CD4-positive, alpha-beta T cell treated with Interleukin-21 for 1 hour (primary cell): ENCODE results near the gene URGCP.
"Not testable (repeated sequence)": the region's sequence is repeated elsewhere in the genome, so short reads cannot be mapped to it uniquely, and the experiment has no call there.

Experiments used
- DNase-seq: peaks from one replicate; pipeline ENCODE4 v3.0.0-alpha.2; 2020

URGCP gene

DNA sequence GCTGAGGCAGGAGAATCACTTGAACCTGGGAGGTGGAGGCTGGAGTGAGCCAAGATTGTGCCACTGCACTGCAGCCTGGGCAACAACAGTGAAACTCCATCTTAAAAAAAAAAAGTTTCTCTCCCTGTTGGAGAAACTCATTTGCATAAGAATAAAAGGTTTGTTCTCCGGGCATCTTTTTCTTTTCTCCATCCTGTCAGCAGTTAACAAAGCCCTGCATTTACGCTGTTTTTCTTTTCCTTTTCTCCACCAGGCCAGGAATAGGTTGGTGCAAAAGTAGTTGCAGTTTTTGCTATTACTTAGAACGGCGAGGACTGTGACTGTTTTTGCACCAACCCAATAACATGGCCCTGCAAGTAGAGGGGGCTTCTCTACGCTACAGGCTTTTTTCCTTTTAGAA, 9.5 kb upstream of the URGCP start:
- no peak for DNase-seq

DNA sequence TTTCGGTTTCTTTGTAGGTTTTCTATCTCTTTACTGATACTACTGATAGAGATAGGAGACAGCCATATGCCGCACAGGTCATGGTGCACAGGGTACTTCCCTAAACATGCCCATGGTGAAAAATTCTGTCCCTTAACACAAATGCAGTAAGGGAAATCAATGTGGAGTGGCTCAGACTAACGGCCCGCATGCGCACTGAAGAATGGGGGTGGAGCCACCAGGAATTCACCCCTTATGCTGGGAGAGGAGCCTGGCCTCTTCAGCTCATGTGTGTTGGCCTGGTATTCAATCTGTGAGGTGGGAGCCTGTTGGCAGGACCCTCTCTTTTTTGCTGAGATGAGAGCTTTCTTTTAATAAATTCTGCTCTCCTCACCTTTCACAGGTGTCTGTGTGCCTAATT, 8.4 kb upstream of the URGCP start:
- DNase-seq = no peak

DNA sequence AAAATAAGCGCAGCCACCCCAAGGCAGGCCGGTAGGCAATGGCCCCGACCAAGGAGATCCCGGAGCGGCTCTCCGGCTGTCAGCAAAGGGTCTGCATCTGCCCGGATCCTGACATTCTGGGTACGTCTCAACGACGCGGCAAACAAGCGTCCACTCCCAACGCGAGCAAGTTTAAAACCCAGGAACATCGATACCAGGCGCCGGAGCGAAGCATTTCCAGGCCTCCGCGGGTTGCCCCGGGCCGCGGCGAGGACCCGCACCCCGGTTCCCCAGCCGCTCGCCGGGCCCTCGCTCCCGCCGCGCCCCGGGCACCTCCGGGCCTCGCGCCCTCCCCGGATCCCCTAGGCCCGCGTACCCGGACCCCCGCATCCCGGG, 453 bp downstream of the URGCP start:
- peak; percentile 4 for DNase-seq

DNA sequence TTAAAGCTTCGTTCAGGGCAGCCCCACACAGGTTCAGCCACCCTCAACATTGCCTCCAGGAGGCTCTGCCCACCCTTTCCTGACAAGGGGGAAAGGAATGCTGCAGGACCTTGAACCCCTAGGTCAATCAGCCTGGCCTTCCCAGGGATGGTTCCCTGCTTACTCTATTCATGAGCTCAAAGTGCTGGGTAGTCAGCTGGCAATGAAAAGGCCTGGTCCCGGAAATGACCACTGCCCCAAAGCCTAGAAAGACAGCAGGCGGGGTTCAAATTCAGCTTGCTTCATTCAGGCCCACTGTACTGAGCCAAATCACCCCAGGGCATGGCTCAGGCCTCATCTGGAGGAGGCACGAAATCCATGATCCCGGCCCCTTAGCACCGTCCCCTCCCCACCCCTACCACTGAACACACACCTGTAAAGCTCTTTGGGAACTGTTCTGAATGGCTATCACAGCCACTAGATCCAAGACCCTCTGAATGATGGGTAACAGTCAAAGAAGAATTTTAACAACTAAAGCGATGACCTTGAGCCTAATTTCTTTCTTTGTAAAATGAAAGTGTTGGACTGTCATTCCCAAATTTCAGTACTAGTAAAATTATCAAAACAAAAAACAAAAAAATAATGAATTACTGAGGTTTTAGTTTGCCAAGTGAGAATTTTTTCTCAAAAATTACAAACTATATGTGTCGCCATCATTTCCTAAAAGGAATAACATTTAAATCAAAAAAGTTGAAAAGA, 1.0 kb downstream of the URGCP start:
- no peak for DNase-seq

DNA sequence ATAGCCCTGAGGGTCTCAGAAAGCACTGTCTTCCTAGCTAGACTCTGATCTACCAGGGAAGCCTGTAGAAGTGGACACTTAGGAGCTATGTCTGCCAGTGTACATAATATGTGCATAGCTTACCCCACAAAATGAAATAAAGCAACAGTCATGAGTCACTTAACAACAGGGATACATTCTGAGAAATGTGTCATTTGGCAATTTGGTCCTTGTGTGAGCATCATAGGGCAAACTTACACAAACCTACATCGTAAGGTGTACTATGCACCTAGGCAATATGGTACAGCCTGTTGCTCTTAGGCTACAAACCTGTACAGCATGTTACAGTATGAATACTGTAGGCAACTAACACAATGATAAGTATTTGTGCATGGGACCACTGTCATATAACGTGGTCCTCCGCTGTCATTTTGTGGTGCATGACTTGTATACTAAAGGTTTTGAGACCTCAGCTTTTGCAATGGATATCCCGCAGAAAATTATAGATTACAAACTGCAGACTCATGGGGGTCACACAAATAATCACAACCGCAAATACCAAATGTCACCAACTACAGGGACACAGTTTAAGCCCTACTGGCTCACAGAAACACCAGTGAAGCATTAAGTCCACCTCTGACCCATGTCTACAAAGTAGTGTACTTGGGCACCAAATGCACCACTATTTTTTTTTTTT, 1.7 kb downstream of the URGCP start:
- DNase-seq = no peak

DNA sequence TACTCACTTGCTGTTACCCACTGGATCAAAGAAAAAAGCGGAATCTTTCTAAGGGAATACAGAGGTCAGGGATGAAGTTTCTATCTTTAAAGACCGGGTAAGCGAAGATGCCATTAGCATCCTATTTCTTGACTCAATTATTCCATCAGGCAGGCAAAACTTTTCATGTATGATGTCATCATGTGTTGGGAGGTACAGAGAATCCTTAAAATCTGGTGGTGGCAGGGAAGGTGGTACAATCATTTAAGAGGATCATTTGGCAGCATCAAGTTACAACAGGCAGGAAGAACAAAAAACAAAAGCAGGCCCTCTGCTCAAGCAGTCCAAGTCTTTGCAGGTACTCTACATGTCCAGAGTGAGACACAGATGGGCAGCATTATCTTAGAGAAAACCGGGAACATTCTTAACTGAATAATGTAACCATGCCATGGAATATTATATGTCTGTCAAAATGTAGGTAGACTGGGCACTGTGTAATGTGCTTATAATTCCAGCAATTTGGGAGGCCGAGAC, 3.8 kb downstream of the URGCP start:
- DNase-seq = no peak

DNA sequence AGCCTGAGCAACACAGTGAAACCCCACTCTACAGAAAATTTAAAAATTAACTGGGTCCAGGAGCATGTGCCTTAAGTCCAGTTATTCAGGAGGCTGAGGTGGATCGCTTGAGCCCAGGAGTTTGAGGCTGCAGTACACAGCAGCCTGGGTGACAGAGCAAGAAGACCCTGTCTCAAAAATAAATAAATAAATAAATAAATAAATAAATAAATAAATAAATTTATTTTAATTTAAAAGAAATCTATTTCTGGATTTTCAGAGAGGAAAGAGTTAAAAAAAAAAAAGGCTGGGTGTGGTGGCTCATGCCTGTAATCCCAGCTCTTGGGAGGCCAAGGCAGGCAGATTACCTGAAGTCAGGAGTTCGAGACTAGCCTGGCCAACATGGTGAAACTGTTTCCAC, 7.8 kb downstream of the URGCP start:
- DNase-seq = not testable (repeated sequence)

DNA sequence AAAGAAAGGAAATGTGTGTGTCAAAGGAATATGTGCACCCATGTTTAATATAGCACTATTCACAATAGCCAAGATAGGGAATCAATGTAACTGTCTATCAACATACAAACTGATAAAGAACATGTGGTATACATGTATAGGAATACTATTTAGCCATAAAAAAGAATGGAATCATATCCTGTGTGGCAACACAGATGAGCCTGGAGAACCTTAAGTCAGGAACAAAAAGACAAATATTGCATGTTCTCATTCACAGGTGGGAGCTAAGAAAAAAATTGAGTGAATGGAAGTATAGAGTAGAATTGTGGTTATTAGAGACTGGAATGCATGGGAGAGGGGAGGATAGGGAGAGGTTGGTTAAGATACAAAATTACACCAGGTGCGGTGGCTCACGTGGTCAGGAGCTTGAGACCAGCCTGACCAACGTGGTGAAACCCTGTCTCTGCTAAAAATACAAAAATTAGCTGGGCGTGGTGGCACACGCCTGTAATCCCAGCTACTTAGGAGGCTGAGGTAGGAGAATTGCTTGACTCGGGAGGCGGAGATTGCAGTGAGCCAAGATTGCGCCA, 10.5 kb downstream of the URGCP start:
- no peak for DNase-seq

DNA sequence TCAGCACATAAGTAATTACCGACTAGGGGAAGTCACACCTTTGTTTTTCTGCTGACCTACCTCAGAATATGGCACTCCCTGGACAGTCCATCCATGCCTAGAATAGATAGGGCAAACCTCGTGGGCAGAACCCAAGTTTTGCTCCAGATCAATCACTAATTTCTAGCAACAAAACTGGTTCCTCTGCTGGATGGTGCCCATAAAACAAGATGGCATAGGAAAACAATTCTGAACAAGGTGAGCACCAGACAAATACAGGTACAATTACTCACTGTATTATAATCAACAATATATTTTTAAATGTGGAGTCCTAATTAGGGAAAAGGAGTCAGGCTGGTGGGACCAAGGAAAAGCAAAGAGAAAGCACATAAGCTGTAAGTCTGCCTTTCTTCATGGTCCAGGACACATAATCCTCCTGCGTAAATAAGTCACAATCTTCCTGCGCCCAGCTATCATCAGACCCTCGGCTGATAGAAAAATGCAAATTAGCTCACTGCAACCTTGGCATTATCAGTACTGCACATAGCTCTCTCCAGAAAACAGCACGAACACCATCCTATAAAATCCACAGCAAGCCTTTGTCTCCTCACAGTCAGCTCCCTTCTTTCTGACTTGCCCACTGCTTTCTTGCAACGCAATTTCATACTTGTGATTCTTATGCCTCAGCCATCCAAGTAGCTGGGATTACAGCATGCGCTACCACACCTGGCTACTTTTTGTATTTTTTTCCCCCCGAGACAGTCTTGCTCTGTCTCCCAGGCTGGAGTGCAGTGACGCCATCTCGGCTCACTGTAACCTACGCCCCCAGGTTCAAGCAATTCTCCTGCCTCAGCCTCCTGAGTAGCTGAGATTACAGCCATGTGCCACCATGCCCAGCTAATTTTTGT, 15.1 kb downstream of the URGCP start:
- no peak for DNase-seq

DNA sequence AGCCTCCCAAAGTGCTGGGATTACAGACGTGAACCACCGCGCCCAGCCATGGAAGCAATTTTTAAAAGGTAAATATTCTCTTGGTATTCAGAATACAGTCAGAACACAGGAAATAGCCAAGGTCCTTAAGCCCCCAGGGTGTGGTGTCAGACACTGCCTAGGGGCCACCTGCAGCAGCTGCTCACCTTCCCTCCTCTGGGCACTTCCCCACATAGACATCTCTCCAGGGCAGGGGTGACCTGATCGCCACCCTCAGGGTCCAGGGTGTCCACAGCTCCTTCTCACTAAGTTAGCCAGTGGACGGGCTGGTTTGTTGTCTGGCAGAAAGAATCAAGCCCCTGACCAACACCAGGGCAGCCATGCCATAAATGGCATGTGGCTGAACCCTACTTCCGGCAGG, 15.9 kb downstream of the URGCP start:
- DNase-seq = no peak

DNA sequence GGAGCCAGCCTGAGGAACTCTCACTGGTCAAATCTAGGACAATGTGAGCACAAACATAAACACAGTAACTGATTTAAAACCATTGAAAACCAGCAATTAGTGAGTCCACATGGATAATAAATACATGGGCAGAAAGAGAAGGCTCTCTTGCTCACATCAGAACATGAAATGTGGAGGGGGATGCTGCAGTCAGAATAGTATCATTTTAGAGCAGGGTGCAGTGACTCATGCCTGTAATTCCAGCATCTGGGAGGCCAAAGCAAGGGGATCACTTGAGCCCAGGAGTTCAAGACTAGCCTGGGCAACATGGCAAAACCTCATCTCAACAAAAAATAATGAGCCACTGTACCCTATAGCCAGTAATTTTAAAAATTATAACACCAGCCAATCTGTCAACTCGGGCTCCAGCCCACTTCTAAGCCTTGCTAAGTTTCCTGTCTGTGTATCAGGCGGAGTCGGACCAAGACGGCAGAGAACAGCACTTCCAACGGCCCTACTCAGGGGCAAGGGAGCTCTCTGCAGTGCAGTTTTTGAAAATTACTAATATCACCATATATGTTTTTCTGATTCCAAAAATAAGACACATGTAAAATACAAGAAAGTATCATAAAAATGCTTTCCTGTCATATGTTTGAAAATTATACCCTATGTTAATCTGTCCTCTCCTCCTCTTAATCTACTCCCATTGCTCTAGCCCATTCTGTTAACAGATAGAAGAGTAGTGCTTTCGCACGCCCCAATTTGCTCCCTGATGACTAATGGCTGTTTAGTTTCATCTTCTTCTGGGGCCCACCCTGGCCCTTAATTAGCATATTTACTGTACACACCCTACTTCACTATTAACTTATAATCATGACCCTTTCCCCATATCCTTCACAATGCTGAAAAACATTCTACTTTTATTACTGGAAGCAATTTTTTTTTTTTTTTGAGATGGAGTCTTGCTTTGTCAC, 17.1 kb downstream of the URGCP start:
- DNase-seq = no peak

DNA sequence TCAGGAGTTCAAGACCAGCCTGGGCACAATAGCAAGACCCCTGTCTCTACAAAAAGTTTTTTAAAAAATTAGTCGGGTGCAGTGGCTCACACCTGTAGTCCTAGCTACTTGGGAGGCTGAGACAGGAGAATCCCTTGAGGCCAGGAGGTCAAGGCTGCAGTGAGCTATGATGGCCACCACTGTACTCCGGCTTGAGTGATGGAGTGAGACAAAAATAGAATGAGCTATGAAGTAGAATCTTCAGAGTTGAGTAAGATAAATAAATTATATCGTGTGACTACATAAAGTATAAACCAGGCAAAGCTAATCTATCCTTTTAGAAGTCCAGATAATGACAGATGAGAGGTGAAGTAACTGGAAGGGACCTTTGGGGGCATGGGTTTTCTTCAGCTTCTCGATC, 21.8 kb downstream of the URGCP start:
- DNase-seq = no peak

DNA sequence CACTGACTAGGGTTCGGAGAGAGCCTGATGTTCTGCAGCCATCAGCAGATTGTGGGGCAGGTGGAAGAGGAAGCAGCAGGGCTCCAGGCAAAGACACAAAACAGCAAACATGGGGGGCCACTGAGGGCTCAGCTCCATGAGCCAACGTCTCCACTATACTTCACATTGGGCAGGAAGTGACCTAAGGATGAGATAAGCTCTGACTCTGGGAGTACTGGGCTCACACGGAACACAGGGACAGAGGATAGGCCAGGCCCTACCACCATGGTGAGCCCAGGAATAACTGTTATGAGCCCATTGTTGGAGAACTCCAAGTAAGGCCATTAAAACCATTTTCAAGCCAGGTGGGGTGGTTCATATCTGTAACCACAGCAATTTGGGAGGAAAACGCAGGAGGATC, 22.2 kb downstream of the URGCP start:
- no peak for DNase-seq

DNA sequence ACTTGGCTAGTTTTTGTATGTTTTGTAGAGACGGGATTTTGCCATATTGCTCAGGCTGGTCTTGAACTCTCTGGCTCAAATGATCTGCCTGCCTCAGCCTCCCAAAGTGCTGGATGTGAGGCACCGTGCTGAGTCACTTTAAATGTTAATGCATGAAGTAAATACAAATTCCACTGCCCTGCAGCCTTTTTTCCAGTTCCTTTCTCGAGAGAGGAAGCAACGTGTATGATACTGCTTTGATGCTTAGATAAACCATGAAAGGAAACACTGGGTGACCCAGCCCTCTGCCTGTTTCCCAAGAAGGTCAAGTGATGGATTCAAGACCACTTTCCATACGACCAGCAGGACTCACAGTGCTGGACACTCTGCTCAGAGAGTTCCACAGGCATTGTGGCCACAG, 25.8 kb downstream of the URGCP start:
- DNase-seq = no peak

DNA sequence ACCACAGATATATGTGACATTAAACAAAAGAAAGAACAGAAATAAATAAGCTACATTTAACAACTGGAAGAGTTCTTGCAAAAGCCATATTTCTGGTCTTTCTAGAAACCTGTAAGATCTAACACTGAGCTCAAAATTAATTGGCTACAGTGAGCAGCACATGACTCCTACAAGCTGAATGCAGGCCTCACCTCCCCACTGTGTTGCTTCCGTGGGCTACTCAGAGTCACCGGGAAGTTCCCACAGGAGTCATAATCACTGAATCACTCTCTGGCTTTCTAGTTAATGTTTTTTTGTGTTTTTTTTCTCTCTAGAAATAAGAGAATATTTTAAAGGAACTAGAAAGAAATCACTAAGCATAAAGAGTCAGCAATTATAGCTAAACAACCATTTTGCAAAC, 26.9 kb downstream of the URGCP start:
- DNase-seq = no peak

DNA sequence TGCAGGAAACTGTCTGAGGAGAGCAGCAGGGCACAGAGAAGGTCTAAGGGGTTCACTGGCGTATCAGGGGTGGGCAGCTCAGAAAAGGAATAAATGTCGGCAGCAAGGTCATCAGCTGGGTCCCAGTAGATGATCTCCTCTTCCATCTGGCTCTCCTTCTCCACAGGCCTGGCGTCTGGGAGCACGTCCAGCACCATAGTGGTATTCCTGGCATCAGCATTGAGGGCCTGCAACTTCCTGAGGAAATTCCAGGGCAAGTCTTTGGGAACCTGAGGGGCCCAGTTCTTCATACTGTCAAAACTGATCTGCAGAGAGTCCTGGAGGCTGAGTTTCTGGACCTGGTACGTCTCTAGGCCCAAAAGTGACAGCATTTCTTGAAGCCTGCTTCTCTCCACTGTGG, 27.5 kb downstream of the URGCP start:
- no peak for DNase-seq

DNA sequence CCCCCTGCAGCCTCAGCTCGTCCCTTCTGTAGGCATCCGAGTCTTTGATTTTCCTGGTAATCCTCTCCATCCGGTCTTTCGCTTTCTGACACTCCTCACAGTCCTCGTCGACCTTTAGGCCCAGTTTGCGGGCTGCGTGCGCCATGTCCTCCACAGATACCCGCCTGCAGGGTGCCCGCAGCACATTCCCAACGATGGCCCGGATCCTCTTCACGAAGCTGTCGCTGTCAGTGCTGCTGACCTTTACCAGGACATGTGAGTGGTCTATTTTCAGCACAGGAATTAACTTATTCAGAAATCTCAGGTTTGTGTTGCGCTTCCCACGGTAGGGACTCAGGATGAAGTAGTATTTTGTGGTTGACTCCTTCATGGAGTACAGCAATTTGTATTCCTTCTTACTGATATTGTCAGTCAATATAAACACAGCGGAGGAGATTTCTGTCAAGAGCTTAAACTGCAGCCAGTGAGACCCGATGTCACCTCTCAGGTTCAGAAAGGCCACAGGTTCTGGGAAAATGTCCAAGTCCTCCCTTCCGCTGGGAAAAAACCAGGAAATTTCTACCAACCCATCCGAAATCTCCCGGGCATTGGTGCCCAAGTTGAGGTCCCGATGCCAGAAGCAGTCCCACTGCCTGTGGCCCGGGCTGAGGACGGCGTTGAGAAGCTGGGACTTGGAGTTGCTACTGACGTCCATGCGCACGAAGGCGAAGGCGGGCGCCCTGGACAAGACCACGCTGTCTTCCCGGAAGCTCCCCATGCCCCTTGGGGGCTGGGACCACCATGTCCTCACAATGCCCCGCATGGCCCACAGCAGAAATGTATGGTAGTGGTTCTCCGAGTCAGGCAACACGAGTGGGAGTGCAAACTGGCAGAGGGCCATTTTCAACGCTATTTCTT, 28.2 kb downstream of the URGCP start:
- DNase-seq = no peak

DNA sequence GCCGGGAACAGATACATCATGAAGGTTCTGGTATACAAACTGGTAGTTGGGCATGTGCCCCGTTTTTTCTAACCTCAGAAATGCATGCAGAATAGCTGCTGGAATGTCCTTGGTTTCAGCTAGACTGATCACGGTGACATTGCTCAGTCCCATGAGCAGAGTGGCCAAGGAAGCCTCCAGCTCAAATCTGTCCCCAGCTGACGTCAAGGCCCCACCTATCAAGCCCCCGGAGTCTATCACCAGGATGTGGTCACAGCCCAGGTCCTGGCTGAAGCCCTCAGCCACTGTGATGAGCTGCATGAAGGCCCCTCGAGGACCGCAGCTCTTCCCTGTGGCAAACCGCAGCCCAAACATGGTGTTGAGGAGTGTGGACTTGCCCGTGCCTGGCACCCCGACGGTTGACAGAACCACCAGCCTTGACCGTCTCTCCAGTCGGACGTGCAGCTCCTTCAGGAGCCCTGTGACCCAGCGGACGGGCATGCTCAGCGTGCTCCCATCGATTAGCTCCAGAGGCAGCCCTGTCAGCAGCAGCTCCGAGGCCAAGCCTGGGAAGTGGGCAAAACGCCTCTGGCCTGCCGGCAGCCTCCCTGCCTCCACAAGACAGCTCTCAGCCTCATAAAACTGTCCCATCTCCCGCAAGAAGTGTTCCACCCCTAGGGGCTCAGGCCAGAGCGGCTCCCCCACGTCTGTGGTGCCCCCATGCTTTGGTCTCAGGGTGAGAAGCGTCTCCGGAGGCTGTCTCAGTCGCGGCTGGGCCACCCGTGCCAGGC, 29.2 kb downstream of the URGCP start:
- no peak for DNase-seq

DNA sequence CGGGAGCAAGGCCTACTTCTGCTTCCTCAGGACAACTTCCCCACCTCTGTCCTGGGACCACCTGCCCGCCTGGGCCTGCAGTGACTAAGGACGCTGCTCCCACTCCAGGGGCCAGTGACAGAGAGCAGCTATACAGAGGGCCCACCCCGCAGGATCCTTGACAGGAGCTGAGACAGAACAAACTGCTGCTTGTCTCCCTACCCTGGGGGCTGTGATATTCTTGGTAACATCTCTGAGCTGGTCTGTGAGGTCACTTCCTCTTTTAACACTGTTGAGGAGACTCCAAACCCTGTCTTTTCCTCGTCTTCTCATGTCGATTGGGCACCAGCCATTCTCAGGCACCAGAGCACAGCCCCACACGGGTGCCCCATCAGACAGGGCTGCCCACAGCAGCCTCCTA, 30.2 kb downstream of the URGCP start:
- DNase-seq = no peak

DNA sequence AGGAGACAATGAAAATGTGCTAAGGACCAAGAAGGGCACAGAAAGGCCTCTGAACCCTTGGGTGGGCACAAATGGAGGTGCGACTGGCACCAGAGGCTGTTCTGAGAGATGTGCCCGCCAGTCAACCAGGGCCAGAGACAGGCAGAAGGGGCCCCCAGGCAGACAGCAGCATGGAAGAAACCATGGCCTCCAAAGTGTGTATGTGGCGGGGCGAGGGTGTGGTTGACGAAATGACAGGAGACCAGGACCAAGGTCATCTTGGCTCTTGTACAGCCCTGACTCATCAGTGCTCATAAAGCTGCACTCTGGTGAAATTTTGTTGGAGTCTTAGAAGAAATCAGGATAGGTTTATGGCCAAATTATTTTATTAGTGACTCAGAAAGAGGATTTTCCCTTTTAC, 33.1 kb downstream of the URGCP start:
- no peak for DNase-seq
